ENCODE measurements around the gene CT47A1. TPM values are rescaled to one million over a fixed set of nuclear protein-coding genes. Genes with fewer than 3 reads are reported as not detected.
"Not testable (repeated sequence)": the region's sequence is repeated elsewhere in the genome, so short reads cannot be mapped to it uniquely, and the experiment has no call there.

The CT47A1 gene
- not detected for total RNA-seq
- long read RNA-seq, donor 1: 0 reads
- long read RNA-seq, donor 2: 0 reads

GRCh38 chrX:120985660-120986059 lies at the start of gene CT47A1:
Gene CT47A1, minus strand, starts transcription at chrX:120985760. Its CDS starts 231 bp downstream, at chrX:120985529.
- H3K36me3 ChIP-seq (ENCODE audit: low read depth); H3K9me3 ChIP-seq; H3K4me3 ChIP-seq; DNase-seq; H3K4me1 ChIP-seq (ENCODE audit: low read depth); ATAC-seq; intact Hi-C loops (cut with DNase I, micrococcal nuclease): not testable (repeated sequence)

DNA sequence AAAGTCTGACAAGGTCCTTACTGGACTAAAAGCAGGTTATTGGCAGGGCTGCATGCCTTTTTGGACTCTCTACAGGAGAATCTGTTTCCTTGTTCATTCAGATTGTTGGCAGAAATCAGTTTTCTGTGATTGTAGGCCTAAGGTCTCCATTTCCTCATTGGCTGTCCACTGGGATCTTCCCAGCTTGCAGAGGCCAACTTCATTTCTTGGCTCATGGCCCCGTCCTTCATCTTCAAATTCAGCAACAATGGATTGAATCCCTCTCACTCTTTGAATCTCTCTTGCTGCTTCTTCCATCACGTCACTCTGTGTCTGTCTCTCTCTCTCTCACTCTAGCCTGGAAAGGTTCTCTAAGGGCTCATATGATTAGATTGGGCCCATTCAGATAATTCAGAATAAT lies 47.0 kb upstream of the CT47A1 start:
- Histone ChIP-seq H3K4me1 (ENCODE audit: low read depth) (no peaks in the 10 kb centered on the region), H3K9me3 (no peaks in the 10 kb centered on the region), H3K4me3 (no peak overlapping the region), H3K36me3 (ENCODE audit: low read depth) (no peaks in the 10 kb centered on the region)
- intact Hi-C loops (cut with DNase I, micrococcal nuclease): no loop called here
- TF ChIP-seq CTCF (IDR thresholded peaks at IDR 0.05): no peak
- DNase-seq (no peak), ATAC-seq (no peak)

GRCh38 chrX:121030083-121030482 lies 44.5 kb upstream of the CT47A1 start:
- Histone ChIP-seq H3K4me3 (no peak overlapping the region), H3K4me1 (ENCODE audit: low read depth) (no peaks in the 10 kb centered on the region), H3K9me3 (no peaks in the 10 kb centered on the region), H3K36me3 (ENCODE audit: low read depth) (no peaks in the 10 kb centered on the region)
- DNase-seq: no peak
- TF ChIP-seq CTCF (IDR thresholded peaks at IDR 0.05): no peak
- intact Hi-C loops (cut with DNase I, micrococcal nuclease): no loop called here
- no peak for ATAC-seq

DNA sequence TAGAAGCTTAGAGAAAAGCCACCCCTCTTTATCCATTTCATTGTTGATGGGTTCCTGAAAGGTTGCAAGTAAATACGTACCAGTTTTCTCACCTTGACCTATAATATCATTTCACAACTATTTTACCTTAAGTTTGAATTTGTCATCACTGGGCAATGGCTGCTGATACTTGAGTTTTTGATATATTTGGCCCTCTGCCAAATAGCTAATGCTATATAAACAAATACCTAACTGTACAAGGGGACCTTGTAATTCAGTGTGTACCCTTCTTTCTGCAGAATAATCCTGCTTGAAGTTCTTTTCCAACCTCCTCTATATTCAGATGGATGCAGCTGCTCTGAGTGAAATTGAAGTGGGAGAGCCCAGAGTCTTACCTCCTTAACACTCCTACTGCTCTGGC lies 42.9 kb upstream of the CT47A1 start:
- no peak overlapping the region for H3K4me3 ChIP-seq
- no peak for TF ChIP-seq CTCF (IDR thresholded peaks at IDR 0.05)
- H3K4me1 ChIP-seq (ENCODE audit: low read depth): no peaks in the 10 kb centered on the region
- no peaks in the 10 kb centered on the region for H3K9me3 ChIP-seq
- ATAC-seq (no peak), DNase-seq (no peak)
- H3K36me3 ChIP-seq (ENCODE audit: low read depth): no peaks in the 10 kb centered on the region
- intact Hi-C loops (cut with DNase I, micrococcal nuclease): no loop called here

DNA sequence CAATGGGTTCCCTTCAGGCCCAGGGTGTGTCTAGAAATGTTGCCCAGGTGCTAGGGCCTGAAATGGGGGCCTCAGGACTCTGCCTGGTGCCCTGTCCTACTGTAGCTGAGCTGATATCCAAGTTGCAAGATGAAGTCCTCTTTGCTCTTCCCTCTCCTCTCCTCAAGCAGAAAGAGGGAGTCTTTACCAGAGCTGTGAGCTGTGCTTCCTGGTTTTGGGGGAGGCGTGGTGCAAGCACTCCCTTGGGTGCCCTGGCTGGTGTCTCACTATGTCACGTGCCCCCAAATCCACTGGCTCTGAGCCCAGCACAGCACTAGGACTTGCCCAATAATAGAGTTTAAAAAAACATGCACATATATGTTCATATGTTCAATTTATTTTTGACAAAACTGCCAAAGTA lies 29.3 kb upstream of the CT47A1 start:
- no peaks in the 10 kb centered on the region for H3K36me3 ChIP-seq (ENCODE audit: low read depth)
- ATAC-seq (no peak), DNase-seq (no peak)
- H3K4me1 ChIP-seq (ENCODE audit: low read depth): no peaks in the 10 kb centered on the region
- intact Hi-C loops (cut with DNase I, micrococcal nuclease): no loop called here
- no peak overlapping the region for H3K4me3 ChIP-seq
- no peaks in the 10 kb centered on the region for H3K9me3 ChIP-seq
- no peak for TF ChIP-seq CTCF (IDR thresholded peaks at IDR 0.05)

- no peaks in the 10 kb centered on the region for H3K9me3 ChIP-seq
- intact Hi-C loops (cut with DNase I, micrococcal nuclease): no loop called here
- no peak overlapping the region for H3K4me3 ChIP-seq
- DNase-seq: no peak
- H3K36me3 ChIP-seq (ENCODE audit: low read depth): no peaks in the 10 kb centered on the region
- no peak for ATAC-seq
- TF ChIP-seq CTCF (IDR thresholded peaks at IDR 0.05): no peak
- no peaks in the 10 kb centered on the region for H3K4me1 ChIP-seq (ENCODE audit: low read depth)
These were observed 28.4 kb upstream of the CT47A1 start for GRCh38 chrX:121013897-121014455.

Data from mucosa of descending colon (tissue), 3 donors.